ENCODE data around the gene FOXP1.

The FOXP1 gene

DNA sequence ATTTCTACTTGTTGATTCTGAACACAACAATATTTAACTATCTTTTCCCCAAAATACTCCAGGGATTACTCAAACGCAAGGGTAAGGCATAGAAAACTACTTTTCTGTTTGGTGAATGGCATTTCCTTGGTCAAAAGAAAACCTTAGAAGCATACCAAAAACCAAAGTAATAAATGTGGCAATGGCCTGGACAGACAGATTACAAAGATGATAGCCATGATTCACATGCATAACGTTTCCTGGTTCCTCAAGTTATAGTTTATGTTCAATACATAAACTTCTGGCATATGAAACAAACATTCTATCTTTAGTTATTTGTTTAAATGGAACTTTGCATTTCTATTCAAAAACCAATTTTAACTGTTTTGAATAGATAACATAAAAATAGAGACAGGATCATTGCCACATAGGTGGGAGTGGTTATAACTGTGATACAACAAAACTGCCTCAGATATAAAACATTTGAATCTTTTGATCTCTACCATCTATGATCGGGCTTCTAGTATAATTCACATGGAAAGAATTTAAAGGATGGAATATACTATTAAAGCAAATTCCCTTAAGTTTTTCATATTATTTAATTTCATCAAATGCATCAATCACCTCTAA is 32.1 kb downstream of the FOXP1 start:
- DNase-seq (ENCODE audit: extremely low spot score), result no peak
- CTCF ChIA-PET, result no interaction called here
- TF ChIP-seq, protein P1, sequence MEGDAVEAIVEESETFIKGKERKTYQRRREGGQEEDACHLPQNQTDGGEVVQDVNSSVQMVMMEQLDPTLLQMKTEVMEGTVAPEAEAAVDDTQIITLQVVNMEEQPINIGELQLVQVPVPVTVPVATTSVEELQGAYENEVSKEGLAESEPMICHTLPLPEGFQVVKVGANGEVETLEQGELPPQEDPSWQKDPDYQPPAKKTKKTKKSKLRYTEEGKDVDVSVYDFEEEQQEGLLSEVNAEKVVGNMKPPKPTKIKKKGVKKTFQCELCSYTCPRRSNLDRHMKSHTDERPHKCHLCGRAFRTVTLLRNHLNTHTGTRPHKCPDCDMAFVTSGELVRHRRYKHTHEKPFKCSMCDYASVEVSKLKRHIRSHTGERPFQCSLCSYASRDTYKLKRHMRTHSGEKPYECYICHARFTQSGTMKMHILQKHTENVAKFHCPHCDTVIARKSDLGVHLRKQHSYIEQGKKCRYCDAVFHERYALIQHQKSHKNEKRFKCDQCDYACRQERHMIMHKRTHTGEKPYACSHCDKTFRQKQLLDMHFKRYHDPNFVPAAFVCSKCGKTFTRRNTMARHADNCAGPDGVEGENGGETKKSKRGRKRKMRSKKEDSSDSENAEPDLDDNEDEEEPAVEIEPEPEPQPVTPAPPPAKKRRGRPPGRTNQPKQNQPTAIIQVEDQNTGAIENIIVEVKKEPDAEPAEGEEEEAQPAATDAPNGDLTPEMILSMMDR (IDR thresholded peaks at IDR 0.05; ENCODE audit: control extremely low read depth, extremely low read depth, low read depth, missing control alignments), result no peak
- POLR2A ChIA-PET, result no interaction called here

DNA sequence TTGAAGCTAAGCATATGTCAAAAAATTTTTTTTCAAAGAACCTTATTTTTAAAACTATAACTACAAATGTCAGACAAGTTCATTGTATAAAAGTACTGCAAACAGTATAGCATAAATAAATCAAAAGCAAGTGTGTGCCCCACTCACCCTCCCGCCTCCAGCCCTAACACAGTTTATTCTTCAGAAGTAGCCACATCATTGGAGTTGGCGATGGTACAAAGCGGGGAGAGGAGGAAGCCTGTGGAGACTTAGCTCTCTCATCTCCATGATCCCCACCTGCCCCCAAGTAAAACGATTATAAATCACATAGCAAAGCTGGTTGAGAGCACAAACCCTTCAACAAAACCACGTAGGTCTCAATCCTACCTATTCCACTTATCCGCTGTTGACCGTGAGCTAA is 33.6 kb downstream of the FOXP1 start:
- TF ChIP-seq, protein P1 (IDR thresholded peaks at IDR 0.05; ENCODE audit: control extremely low read depth, extremely low read depth, low read depth, missing control alignments), result no peak
- ChIA-PET POLR2A (no interaction called here), CTCF (no interaction called here)
- no peak for DNase-seq (ENCODE audit: extremely low spot score)

DNA sequence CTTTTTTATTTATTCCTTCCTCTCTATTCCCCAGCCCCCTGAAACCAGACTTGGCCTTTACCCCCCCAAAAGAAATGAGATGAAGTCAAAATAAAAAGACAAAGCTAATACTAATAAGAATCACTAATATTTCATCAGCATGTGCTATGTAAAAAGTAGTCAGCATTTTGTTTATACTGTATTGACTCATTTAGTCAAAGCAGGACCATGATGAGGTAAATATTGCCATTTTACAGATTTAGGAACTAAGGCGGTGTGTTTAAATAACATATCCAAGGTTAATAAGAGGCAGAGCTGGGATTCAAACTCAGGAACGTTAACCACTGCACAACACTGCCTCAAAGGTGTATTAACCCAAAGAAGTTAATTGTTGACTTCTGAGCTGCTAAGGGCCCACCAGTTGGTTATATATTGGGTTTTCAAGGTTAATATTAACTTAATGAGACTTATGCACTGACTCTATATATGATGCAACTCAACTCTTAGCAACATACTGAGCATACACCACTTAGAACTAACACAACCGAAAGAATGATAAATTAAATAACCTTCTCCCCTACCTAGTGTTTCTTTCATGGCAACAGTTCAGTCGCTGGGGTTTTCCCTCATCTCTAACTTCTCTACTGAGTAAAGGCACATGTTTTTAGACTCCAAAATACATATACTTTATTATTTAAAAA is 34.7 kb downstream of the FOXP1 start:
- ChIA-PET CTCF (no interaction called here), POLR2A (no interaction called here)
- DNase-seq (ENCODE audit: extremely low spot score), result no peak
- TF ChIP-seq, protein P1 (IDR thresholded peaks at IDR 0.05; ENCODE audit: control extremely low read depth, extremely low read depth, low read depth, missing control alignments), result no peak

- TF ChIP-seq, protein P1 (IDR thresholded peaks at IDR 0.05; ENCODE audit: control extremely low read depth, extremely low read depth, low read depth, missing control alignments), result no peak
- ChIA-PET POLR2A (no interaction called here), CTCF (no interaction called here)
- DNase-seq (ENCODE audit: extremely low spot score), result no peak
These were observed 36.0 kb downstream of the FOXP1 start for GRCh38 chr3:71547249-71548198.

DNA sequence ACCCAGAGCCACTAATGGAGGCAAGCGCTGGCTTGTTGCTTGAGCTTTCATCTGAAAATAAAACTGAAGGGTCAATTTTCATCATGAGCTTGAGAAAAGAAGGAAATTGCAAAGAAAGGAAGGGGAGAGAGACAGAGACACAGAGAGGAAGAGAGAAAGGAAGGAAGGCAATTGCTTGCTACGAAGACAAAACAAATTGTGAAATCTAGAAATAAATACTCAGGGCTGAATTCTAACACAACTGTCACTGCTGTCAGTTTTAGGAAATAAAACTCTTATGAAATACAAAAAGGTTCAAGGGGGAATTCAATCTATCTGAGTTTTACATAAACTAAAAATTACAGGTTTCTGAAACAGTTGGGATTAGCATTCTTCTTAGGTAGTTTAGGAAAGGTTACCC is 36.7 kb downstream of the FOXP1 start:
- TF ChIP-seq, protein P1 (IDR thresholded peaks at IDR 0.05; ENCODE audit: control extremely low read depth, extremely low read depth, low read depth, missing control alignments), result no peak
- ChIA-PET CTCF (interaction anchor here (1.7 kb wide), 1 partner anchor 8 kb away, joined by 7 read pairs; no protein-coding TSS in a partner anchor), POLR2A (no interaction called here)
- DNase-seq (ENCODE audit: extremely low spot score), result no peak

DNA sequence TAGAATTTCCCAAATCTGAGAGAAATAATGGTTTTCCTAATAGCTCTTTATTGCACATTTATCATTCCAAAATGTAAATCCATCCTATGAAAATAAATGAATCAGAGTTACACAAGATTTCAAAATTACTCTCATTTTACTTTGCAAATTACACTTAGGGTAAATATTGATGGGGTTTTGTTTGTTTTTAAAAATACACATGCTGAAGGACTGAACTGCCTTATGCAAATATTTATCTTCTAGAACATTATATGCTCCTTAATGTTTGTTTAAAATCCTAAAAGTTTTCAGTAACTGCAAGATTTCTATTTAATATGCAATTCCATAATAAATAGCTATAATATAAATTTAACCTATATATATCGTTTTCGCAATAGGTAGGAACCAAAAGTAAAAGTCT is 38.2 kb downstream of the FOXP1 start:
- no peak for DNase-seq (ENCODE audit: extremely low spot score)
- TF ChIP-seq, protein P1 (IDR thresholded peaks at IDR 0.05; ENCODE audit: control extremely low read depth, extremely low read depth, low read depth, missing control alignments), result no peak
- CTCF ChIA-PET, result interaction anchor here (1.3 to 1.7 kb wide), 2 partner anchors 9 to 13 kb away, joined by 3 to 7 read pairs; no protein-coding TSS in a partner anchor
- POLR2A ChIA-PET, result no interaction called here

Data from GM10248 (cell line).